GM12872 (cell line): ENCODE data around the gene STAT4.

ENCODE experiments used
- TF ChIP-seq, protein P1 (sequence below): IDR thresholded peaks from 3 replicates; pipeline ENCODE4 v1.5.1; 2011; ENCODE audit warnings: low read depth, mild to moderate bottlenecking, low read length, moderate library complexity; ENCODE audit not compliant: insufficient read depth

The STAT4 gene

DNA sequence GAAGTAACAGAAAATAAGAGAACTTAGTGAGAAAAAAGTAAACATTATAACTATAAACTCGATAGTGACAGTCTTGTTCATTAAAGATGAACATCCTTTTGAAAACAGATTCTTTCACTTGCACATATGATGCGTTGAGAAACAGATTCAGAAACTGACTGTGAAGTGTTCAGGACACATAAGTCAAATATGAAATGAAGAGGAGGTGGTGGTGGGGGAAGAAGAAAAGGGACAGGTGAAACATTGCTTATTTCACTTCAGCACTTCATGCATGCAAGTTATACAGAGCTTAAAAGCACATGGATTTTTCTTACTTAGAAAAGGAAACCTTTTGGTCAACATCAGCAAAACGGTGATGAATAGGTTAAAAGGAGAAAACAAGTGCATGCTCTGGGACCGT is 42.5 kb downstream of the STAT4 start:
- TF ChIP-seq, protein P1, sequence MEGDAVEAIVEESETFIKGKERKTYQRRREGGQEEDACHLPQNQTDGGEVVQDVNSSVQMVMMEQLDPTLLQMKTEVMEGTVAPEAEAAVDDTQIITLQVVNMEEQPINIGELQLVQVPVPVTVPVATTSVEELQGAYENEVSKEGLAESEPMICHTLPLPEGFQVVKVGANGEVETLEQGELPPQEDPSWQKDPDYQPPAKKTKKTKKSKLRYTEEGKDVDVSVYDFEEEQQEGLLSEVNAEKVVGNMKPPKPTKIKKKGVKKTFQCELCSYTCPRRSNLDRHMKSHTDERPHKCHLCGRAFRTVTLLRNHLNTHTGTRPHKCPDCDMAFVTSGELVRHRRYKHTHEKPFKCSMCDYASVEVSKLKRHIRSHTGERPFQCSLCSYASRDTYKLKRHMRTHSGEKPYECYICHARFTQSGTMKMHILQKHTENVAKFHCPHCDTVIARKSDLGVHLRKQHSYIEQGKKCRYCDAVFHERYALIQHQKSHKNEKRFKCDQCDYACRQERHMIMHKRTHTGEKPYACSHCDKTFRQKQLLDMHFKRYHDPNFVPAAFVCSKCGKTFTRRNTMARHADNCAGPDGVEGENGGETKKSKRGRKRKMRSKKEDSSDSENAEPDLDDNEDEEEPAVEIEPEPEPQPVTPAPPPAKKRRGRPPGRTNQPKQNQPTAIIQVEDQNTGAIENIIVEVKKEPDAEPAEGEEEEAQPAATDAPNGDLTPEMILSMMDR = no peak

DNA sequence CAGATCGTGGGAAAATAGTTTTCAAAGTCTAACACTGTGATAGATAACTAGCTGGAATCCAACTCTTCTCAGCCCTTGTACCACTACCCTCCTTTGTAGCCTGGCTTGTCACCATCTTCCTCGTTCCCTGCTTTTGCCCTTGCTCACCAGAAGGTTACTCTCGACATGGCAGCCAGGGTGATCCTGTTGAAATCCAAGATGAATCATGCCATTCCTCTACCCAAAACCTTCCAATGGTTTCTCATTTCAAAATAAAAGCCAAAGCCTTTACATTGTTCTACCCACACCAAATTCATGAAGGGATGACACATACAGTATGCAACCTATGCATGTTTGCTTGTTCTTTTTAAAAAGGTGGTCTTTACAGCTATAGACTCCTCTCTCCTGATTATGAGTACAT is 45.7 kb downstream of the STAT4 start:
- TF ChIP-seq, protein P1 = no peak

DNA sequence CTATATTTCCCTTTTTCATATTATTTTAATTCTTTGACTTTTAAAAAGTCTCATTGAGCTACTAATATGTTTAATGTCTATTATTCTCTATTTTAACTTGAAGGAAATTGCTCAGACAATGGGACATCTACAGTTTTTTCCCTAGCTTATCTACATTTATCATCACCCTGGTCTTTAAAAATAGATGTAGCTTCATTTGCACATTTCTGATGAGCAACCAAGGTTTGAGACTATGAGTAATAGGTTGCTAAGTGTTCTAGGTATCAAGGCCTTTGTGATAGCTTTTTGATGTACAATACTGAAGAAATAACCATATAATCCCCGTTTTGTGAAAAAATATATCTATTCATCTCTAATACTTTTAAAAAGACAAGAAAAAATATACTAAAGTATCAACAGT is 47.0 kb downstream of the STAT4 start:
- TF ChIP-seq, protein P1 = no peak

GRCh38 chr2:191100216-191100615 is 50.6 kb downstream of the STAT4 start:
- TF ChIP-seq, protein P1 = no peak

GRCh38 chr2:191087311-191087710 is 63.5 kb downstream of the STAT4 start:
- TF ChIP-seq, protein P1 = no peak

DNA sequence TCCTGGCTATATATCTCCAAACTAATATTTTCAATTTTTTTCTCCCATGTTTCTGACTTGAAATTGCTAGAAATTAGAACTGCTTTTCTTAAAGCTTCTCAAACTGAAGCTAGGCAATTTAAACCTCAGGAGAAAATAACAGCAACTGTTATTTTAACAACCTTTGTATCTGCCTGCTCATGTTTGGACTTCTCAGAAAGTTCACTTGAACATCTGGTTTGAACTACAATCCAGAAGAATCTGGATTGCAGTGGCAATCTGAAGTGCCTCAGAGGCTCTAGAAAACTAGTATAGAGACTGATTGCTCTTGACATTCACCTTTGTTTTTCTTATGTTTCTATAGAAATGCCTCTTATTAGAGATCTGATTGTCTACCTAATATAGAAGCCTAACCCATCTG is 64.1 kb downstream of the STAT4 start:
- TF ChIP-seq, protein P1 = no peak

DNA sequence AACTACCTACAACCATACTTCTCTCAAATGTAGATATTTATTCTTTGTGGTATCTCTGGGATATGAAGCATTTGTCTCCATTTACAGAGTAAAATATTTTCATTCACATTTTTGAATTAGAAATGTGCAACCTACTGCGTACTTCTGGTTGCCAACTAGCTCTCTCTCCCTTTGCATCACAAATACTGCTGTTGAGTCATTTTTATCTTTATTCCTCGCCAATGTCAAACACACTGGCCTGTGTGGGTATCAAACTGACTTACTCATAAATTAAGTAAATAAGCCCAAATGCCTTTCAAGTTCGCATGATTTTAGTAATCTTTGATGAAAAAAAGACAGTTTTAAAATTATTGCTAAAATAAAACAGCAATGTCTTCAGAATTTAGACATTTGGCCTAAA is 67.3 kb downstream of the STAT4 start:
- TF ChIP-seq, protein P1 = no peak

GRCh38 chr2:191082321-191082720 is 68.5 kb downstream of the STAT4 start:
- TF ChIP-seq, protein P1 = no peak
